ENCODE measurements around the gene LPCAT1.

Gene LPCAT1

GRCh38 chr5:1449081-1449630, 74.6 kb downstream of the LPCAT1 start:
- no peaks in the 10 kb centered on the region for H3K36me3 Mint-ChIP-seq
- no peak for DNase-seq
- H3K27me3 Mint-ChIP-seq, result peaks cover 66% of the 10 kb centered on the region
- CTCF ChIA-PET, result no interaction called here
- H3K4me3 Mint-ChIP-seq, result no peak overlapping the region
- peaks cover 8% of the 10 kb centered on the region for H3K9me3 Mint-ChIP-seq
- no peak overlapping the region for H3K27ac Mint-ChIP-seq
- no peaks in the 10 kb centered on the region for H3K4me1 Mint-ChIP-seq

- no peak overlapping the region for H3K27ac Mint-ChIP-seq
- CTCF ChIA-PET, result no interaction called here
- no peak overlapping the region for H3K4me3 Mint-ChIP-seq
- no peak for DNase-seq
- H3K36me3 Mint-ChIP-seq, result no peaks in the 10 kb centered on the region
- peaks cover 67% of the 10 kb centered on the region for H3K27me3 Mint-ChIP-seq
- H3K4me1 Mint-ChIP-seq, result no peaks in the 10 kb centered on the region
- peaks cover 3% of the 10 kb centered on the region for H3K9me3 Mint-ChIP-seq
These were observed 75.2 kb downstream of the LPCAT1 start for GRCh38 chr5:1448511-1449011.

- DNase-seq, result no peak
- Mint-ChIP-seq H3K4me3 (no peak overlapping the region), H3K9me3 (no peaks in the 10 kb centered on the region), H3K27ac (no peak overlapping the region), H3K4me1 (no peaks in the 10 kb centered on the region), H3K36me3 (no peaks in the 10 kb centered on the region), H3K27me3 (peaks cover 75% of the 10 kb centered on the region)
- CTCF ChIA-PET, result interaction anchor here (0.7 kb wide), 1 partner anchor 27 kb away, joined by 3 read pairs; no protein-coding TSS in a partner anchor
These were observed 75.9 kb downstream of the LPCAT1 start for GRCh38 chr5:1447671-1448361.

- H3K9me3 Mint-ChIP-seq, result no peaks in the 10 kb centered on the region
- CTCF ChIA-PET, result interaction anchor here (0.7 kb wide), 1 partner anchor 26 kb away, joined by 3 read pairs; no protein-coding TSS in a partner anchor
- H3K4me3 Mint-ChIP-seq, result no peak overlapping the region
- no peak overlapping the region for H3K27ac Mint-ChIP-seq
- H3K27me3 Mint-ChIP-seq, result peaks cover 85% of the 10 kb centered on the region
- H3K36me3 Mint-ChIP-seq, result no peaks in the 10 kb centered on the region
- DNase-seq, result no peak
- no peaks in the 10 kb centered on the region for H3K4me1 Mint-ChIP-seq
These were observed 77.0 kb downstream of the LPCAT1 start for GRCh38 chr5:1446602-1447343.

GRCh38 chr5:1445689-1446601, 77.8 kb downstream of the LPCAT1 start:
- Mint-ChIP-seq H3K9me3 (no peaks in the 10 kb centered on the region), H3K36me3 (no peaks in the 10 kb centered on the region), H3K4me1 (no peaks in the 10 kb centered on the region), H3K4me3 (no peak overlapping the region), H3K27ac (no peak overlapping the region), H3K27me3 (peaks cover 91% of the 10 kb centered on the region)
- DNase-seq, result no peak
- CTCF ChIA-PET, result no interaction called here

GRCh38 chr5:1445313-1445688, 78.5 kb downstream of the LPCAT1 start, which contains the start of gene SLC6A3:
SLC6A3 (minus strand) TSS chr5:1445440; CDS start chr5:1443197, 2,243 bp downstream.
- H3K9me3 Mint-ChIP-seq, result no peaks in the 10 kb centered on the region
- H3K27ac Mint-ChIP-seq, result no peak within 1 kb of the TSS
- DNase-seq, result no peak
- peaks cover 85% of the 10 kb centered on the region for H3K27me3 Mint-ChIP-seq
- H3K4me3 Mint-ChIP-seq, result no peak within 1 kb of the TSS
- H3K4me1 Mint-ChIP-seq, result no peaks in the 10 kb centered on the region
- H3K36me3 Mint-ChIP-seq, result no peaks in the 10 kb centered on the region
- CTCF ChIA-PET, result no interaction called here

- DNase-seq, result no peak
- H3K36me3 Mint-ChIP-seq, result no peaks in the 10 kb centered on the region
- H3K4me1 Mint-ChIP-seq, result no peaks in the 10 kb centered on the region
- CTCF ChIA-PET, result no interaction called here
- H3K27me3 Mint-ChIP-seq, result peaks cover 83% of the 10 kb centered on the region
- H3K27ac Mint-ChIP-seq, result no peak overlapping the region
- no peaks in the 10 kb centered on the region for H3K9me3 Mint-ChIP-seq
- no peak overlapping the region for H3K4me3 Mint-ChIP-seq
These were observed 79.2 kb downstream of the LPCAT1 start for GRCh38 chr5:1444361-1445189.

GRCh38 chr5:1443991-1444360, 79.8 kb downstream of the LPCAT1 start:
- no peak overlapping the region for H3K27ac Mint-ChIP-seq
- H3K27me3 Mint-ChIP-seq, result peaks cover 77% of the 10 kb centered on the region
- no peaks in the 10 kb centered on the region for H3K4me1 Mint-ChIP-seq
- no peaks in the 10 kb centered on the region for H3K9me3 Mint-ChIP-seq
- CTCF ChIA-PET, result no interaction called here
- DNase-seq, result no peak
- H3K4me3 Mint-ChIP-seq, result no peak overlapping the region
- no peaks in the 10 kb centered on the region for H3K36me3 Mint-ChIP-seq

GRCh38 chr5:1443171-1443570, 80.6 kb downstream of the LPCAT1 start:
- no peak for DNase-seq
- Mint-ChIP-seq H3K27me3 (peaks cover 69% of the 10 kb centered on the region), H3K4me3 (no peak overlapping the region), H3K36me3 (no peaks in the 10 kb centered on the region), H3K9me3 (no peaks in the 10 kb centered on the region), H3K4me1 (no peaks in the 10 kb centered on the region), H3K27ac (no peak overlapping the region)
- CTCF ChIA-PET, result no interaction called here

- Mint-ChIP-seq H3K27me3 (peaks cover 62% of the 10 kb centered on the region), H3K36me3 (no peaks in the 10 kb centered on the region), H3K9me3 (no peaks in the 10 kb centered on the region), H3K4me3 (no peak overlapping the region), H3K4me1 (no peaks in the 10 kb centered on the region), H3K27ac (no peak overlapping the region)
- CTCF ChIA-PET, result no interaction called here
- no peak for DNase-seq
These were observed 81.3 kb downstream of the LPCAT1 start for GRCh38 chr5:1442222-1443145.

GRCh38 chr5:1441166-1441865, 82.4 kb downstream of the LPCAT1 start:
- DNase-seq, result no peak
- no peak overlapping the region for H3K27ac Mint-ChIP-seq
- H3K4me1 Mint-ChIP-seq, result no peaks in the 10 kb centered on the region
- no peak overlapping the region for H3K4me3 Mint-ChIP-seq
- CTCF ChIA-PET, result no interaction called here
- H3K36me3 Mint-ChIP-seq, result no peaks in the 10 kb centered on the region
- H3K9me3 Mint-ChIP-seq, result no peaks in the 10 kb centered on the region
- H3K27me3 Mint-ChIP-seq, result peaks cover 55% of the 10 kb centered on the region

- no peaks in the 10 kb centered on the region for H3K4me1 Mint-ChIP-seq
- H3K9me3 Mint-ChIP-seq, result no peaks in the 10 kb centered on the region
- H3K27ac Mint-ChIP-seq, result no peak overlapping the region
- CTCF ChIA-PET, result no interaction called here
- H3K27me3 Mint-ChIP-seq, result peaks cover 43% of the 10 kb centered on the region
- no peaks in the 10 kb centered on the region for H3K36me3 Mint-ChIP-seq
- no peak overlapping the region for H3K4me3 Mint-ChIP-seq
- DNase-seq, result no peak
These were observed 83.7 kb downstream of the LPCAT1 start for GRCh38 chr5:1440098-1440493.
